22Rv1 (cell line): ENCODE measurements around the gene ABCD1.

Experiments used
- CTCF ChIP-seq: fragments of 450-650 bp; IDR thresholded peaks from 2 replicates; pipeline ENCODE4 v1.5.1; 2017; ENCODE audit warnings: mild to moderate bottlenecking
- ZFX ChIP-seq: fragments of 450-650 bp; IDR thresholded peaks from 2 replicates; pipeline ENCODE4 v1.6.1; 2017; ENCODE audit warnings: antibody characterized with exemption, borderline replicate concordance

- no peak for TF ChIP-seq CTCF
- no peak for TF ChIP-seq ZFX
These were observed 24.2 kb upstream of the ABCD1 start for GRCh38 chrX:153700376-153700945.
